HG02642 (cell line): ENCODE measurements around the gene IFI6.
"Not testable (repeated sequence)": the region's sequence is repeated elsewhere in the genome, so short reads cannot be mapped to it uniquely, and the experiment has no call there.

Experiments
- ATAC-seq: cut with Tn5 transposase; IDR thresholded peaks from one replicate; pipeline ENCODE4 v1.9.1; 2021; ENCODE audit warnings: mild to moderate bottlenecking; ENCODE audit not compliant: unreplicated experiment, poor library complexity

IFI6 gene, protein sequence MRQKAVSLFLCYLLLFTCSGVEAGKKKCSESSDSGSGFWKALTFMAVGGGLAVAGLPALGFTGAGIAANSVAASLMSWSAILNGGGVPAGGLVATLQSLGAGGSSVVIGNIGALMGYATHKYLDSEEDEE

DNA sequence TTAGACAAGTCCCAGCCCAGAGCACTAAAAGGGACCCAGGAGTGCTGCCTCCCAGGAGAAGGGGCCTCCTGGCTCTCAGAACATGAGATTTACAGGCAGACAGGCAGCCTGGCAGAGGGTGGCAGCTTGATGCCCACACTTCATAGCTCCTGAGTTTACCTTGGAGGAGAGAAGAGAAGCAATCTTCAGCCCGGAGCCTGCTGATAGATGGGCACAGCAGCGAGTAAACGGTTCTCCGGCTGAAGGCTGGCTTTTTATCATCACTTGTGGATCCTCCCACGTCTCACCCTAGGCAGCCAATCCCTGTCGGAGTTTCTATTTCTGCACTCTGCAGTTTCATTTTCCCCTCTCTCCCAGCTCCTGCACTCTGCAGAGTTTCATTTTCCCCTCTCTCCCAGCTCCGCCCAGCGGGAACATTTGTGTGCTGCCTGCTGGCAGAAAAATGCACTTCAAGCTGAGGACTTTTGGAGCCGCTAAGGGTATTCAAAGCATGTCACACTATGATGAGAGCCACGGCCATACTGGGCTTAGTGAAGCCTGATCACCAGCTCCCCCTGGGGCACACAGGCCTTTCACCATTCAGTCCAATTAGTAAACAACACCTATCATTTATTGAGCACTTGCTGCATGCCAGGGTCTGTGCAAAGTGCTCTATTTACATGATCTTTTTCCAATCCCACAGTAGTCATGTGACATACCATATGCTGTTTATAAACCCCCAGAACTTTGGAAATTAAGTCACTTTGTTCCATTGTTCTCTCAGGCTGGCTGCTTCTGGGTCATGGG, at the start of gene IFI6:
Gene IFI6, minus strand, starts transcription at position 229 of the 786 bp plus-strand sequence. CDS start 2,878 bp downstream, outside the sequence.
- peak; percentile 74 for ATAC-seq

DNA sequence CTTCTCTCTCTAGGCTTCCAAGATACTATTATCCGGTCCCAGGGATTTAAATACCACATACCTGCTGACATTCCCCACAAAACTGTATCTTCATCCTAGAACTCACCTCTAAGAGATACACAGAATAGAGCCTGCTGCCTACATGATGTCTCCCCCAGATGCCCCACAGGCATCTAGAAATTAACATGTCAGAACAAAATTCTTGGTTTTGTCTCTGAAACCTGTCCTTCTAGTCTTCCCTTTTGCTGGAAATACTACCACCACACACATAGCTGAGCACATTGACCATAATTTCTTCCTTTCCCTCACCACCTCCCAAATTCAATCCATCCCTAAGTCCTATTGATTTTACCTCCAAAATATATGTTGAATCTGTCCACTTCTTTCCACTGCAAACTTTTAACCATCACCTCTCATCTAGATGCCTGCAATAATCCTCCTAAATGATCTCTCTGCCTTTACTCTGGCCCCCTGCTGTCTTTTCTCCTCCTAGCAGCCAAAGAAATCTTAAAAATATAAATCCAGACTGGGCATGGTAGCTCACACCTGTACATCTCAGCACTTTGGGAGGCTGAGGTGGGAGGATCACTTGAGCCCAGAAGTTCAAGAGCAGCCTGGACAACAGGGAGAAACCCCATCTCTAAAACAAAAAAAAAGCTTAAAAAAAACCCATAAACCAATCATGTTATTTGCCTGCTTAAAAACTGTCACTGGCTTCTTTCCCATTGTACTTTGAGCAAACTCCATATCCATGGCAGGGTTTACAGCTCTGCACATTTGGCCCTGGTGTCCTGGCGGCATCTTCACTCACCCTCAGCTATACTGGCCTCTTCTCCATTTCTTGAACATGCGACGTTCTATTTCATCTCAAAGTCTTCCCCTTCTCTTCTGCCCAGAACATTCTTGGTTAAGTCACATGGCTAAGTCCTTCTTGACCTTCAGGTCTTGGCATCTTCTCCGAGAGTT, 47.6 kb upstream of the IFI6 start:
- no peak for ATAC-seq

DNA sequence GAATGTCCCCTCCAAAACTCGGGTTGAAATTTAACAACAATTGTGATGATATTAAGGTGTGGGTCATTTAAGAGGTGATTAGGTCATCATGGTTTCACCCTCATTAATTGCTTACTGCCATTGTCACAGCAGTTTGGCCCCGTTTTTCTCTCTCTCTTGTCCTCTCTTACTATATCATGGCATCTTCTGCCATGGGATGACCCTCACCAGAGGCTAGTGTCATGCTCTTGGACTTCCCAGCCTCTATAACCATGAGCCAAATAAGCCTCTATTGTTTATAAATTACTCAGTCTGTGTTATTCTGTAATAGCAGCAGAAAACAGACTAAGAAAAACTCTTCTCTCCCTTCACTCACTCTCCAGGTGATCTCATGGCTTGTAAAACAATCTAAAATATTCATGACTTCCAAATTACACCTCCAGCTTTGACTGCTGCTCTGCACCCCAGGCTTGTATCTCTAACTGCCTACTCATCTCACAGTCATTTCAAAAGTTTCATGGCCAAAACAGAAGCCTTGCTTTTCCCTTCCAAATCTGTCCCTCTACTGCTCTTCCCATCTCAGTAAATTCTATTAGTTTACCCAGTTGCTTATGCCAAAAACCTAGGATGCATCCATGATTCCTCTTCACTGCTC, 44.4 kb upstream of the IFI6 start:
- ATAC-seq = no peak

DNA sequence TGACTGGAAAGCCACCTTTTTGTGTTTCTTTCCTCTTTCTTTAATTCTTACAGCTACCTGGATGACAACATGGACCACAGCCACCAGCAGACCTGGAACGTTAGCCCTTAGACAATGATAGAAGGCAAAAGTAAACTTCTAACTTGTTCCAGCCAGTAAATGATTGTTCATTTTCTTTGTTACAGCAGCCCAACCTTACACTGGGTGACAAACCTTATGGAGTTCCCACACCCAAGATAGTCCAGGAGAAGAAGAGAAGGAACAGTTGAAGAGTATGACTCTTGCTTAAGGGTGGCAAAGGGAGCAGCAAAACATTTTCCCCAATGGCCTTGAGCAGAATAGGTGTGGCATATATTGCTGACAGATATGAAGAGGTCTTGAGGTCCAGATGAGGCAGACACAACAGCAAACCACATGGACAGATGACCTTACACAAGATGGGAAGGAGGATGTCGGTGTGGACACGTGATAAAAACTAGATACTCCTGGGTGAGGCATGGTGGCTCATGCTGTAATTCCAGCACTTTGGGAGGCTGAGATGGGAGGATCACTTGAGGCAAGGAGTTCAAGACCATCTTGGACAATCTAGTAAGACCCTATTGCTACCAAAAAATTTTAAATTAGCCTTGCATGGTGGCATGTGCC, 42.0 kb upstream of the IFI6 start:
- ATAC-seq = no peak

DNA sequence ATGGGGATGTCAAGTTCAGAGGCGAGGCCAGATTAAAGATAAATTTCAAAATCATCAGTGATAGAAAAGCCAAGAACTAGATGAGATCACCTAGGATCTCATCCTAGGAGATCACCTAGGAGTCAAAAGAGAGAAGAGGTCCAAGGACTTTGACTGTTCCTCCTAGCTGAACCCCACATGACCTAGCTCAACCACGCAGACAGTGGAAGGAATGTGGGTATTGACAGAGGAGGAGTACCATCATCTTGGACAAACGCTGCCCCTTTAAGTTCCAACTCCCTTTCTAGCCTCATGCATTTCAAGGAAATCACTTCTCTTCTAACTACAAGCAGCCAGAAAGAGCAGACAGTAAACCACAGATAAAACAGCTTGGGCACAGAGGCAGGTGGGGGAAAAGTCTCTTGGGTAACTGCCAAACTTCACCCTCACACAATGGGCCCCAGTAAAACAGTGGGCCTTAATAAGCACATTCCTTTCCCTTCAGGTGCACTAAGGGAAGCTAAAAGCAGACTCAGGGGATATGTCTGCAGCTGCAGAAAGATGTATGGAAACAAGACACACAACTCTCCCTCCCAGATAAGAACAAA, 41.2 kb upstream of the IFI6 start:
- ATAC-seq = no peak

DNA sequence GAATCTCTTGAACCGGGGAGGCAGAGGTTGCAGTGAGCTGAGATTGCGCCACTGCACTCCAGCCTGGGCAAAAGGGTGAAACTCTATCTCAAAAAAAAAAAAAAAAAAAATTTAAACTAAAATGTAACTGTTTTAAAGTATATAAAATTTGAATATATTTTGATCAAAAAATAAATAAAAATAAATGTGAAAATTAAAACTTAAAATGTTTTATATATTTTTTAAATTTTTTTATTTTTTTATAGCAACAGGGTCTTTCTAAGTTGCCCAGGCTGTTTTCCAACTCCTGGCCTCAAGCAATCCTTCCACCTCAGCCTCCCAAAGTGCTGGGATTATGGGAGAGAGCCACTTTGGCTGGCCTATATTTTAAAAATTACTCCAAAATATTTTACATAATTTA, 38.6 kb upstream of the IFI6 start:
- ATAC-seq = no peak

DNA sequence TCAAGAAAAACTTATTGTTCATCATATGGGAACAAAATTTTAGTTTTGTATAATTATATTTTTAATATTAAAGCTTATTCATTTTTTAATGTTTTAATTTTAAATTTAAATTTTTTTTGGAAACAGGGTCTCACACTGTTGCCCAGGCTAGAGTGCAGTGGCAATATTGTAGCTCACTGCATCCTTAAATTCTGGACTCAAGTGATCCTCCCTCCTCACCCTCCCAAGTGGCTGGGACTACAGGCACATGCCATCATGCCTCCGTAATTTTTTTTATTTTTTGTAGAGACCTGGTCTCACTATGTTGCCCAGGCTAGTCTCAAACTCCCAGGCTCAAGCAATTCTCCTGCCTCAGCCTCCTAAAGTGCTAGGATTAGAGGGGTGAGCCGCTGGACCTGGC, 33.6 kb upstream of the IFI6 start:
- no peak for ATAC-seq

DNA sequence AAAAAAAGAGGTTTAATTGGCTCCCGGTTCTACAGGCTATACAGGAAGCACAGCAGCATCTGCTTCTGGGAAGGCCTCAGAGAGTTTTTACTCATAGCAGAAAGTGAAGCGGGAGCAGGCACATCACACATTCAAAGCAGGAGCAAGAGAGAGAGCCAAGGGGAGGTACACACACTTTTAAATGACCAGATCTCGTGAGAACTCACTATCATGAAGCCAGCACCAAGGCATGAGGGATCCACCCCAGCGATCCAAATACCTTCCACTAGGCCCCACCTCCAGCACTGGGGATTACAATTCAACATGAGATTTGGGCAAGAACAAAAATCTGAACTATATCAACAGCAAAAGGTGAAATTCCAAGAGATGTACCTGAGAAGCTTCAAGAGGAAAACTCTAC, 33.0 kb upstream of the IFI6 start:
- ATAC-seq = no peak

DNA sequence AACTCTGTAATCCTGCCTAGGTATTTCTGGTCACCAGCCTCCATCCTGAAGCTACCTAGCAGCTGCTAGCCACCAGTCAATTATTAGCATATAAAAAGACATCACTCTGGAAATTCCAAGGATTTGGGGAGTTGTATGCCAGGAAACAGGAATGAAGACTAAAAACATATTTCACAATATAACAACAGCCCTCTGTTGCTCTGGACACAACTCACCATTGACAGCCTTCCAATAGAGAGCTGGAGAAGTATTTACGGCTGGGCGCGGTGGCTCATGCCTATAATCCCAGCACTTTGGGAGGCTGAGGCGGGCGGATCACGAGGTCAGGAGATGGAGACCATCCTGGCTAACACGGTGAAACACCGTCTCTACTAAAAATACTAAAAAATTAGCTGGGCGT, 24.8 kb upstream of the IFI6 start:
- not testable (repeated sequence) for ATAC-seq

DNA sequence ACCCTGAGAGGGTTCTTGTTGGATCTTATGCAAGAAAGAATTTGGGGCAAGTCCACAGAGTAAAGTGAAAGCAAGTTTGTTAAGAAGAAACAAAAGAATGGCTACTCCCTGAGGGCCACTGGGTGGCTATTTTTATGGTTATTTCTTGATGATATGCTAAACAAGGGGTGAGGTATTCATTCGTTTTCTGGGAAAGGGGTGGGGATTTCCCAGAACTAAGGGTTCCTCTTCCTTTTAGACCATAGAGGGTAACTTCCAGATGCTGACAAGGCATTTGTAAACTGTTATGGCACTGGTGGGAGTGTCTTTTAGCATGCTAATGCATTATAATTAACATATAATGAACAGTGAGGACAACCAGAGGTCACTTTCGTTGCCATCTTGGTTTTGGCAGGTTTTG, 18.2 kb upstream of the IFI6 start:
- no peak for ATAC-seq

DNA sequence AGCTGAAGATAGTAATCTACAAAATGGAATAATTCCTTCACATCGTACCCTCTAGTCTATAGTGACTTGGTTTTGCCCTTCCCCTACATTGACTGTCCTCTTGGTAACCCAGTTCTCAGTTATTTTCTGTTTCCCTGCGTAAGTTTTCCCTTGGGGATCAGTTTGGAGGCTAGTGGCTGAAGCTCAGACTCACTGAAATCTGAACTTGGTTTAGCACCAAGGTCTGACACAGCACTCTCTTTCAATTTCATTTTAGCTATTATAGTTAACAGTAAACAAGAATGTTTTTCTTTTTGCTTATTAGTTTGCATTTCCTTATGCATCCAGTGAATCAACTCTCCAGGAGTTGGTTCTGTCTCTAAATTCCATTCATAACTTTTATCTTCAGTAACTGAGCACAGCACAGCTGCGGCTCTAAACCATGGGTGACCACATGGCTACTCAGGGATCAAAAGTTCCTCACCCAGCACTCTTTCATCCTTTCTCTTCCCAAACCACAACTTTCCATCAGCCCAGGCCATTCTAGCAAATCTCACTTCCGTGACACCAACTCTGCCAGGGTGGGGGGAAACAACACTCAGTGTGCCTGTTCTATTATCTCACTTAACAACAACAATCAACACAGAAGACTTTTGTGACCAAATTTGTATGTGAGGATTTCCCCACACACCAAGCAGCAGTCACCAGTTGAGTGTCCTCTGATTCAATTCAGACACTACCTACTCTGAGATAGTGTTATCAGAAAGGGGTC, 17.6 kb upstream of the IFI6 start:
- peak; percentile 65 for ATAC-seq

DNA sequence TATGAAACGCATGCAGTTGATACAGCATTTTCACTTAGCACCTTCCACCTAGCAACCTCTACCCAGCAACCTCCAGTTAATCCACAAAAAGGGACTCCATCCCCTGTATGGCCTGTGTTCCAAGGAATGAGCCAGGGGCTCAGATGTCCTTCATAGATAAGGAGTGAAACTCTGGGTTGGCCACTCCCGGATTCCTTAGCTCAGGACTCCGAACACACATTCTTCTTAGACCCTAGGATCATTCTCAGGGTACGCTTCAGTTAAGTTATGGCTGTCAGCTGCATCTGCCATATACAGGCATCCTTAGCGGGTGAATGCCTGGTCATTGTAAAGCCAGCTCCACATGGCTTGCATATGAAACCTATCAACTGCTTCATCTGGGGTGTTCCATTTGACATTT, 15.9 kb upstream of the IFI6 start:
- no peak for ATAC-seq

DNA sequence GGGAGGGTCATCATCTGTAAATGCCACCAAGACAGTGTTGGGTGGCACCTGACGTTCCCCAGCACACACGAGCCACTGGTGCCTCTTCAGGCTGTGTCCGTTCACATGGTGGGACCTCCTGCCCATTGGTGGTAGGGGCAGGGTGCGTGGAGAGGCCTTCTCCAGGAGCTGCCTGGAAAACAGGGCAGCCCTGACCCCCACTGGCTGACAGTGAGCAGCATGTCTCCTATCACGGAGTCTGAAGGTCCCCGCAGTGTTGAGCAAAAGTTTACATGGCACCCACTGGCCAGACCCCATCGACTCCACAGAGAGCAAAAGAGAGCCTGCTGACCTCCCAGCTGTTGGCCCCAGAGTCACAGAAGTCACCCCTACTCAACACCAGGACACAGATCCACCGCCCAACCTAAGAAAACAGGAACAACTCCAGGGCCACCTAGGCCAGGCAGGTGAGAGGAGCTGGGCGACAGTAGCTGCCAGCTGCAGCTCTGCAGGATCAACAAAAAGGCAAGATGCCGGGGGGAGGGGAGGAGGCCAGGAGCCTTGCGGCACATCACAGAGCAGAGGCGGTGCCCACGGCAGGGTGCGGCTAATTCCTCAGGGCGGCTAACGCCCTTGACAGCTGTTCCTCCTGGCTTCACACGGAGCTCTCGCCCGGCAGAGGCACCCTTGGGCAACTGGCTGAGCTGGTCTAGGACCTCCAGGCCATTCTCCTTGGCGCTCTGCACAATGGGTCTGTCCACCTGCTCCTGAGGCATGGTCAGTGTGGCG, 14.4 kb upstream of the IFI6 start:
- no peak for ATAC-seq

DNA sequence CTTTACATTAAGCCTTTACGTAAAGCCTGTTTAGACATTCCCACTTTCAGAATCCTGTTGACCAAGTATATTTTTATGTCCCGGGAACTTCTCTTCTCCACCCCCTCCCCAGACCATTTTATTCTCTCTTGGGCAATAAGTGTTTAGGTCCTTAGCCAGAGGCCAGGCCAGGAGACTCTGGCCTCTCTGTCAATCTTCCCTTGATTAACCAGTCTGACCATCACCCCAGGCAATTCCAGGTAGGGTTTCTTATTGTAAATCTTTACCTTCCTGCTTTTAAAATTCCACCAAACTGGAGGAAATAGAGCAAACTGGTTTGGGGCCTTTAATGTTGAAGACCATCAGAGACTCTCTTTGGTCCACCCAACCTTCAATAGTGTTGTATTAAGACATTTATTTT, 12.2 kb upstream of the IFI6 start:
- ATAC-seq = no peak

DNA sequence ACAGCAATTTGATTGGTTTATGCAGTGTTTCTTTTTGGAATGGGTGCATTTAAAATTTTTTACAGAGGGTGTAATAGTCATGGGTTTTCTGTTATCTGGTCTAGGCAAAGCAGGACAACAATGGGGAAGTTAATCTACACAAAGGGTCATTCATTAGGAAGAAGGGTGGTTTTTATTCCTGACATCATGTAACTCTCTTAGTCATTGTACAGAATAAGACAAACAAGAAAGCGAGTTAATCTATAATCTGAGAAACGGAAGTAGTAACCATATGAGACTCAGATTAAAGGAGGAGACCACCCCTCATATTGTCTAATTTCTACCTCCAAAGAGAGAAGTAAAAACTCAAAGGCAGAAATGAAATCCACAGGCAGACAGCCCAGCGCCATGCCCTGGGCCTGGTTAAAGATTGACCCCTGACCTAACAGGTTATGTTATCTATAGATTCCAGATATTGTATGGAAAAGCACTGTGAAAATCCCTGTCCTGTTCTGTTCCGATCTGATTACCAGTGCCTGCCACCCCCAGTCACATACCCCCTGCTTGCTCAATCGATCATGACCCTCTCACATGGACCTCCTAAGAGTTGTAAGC, 10.5 kb upstream of the IFI6 start:
- ATAC-seq = no peak

DNA sequence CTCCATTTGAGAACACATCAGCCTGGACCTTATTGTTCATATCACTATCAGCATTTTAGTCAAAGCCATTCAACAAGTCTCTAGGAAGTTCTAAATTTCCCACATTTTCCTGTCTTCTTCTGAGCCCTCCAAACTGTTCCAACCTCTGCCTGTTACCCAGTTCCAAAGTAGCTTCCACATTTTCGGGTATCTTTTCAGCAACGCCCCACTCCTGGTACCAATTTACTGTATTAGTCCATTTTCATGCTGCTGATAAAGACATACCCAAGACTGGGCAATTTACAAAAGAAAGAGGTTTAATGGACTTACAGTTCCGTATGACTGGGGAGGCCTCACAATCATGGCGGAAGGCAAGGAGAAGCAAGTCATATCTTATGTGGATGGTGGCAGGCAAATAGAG, 9.6 kb upstream of the IFI6 start:
- not testable (repeated sequence) for ATAC-seq

DNA sequence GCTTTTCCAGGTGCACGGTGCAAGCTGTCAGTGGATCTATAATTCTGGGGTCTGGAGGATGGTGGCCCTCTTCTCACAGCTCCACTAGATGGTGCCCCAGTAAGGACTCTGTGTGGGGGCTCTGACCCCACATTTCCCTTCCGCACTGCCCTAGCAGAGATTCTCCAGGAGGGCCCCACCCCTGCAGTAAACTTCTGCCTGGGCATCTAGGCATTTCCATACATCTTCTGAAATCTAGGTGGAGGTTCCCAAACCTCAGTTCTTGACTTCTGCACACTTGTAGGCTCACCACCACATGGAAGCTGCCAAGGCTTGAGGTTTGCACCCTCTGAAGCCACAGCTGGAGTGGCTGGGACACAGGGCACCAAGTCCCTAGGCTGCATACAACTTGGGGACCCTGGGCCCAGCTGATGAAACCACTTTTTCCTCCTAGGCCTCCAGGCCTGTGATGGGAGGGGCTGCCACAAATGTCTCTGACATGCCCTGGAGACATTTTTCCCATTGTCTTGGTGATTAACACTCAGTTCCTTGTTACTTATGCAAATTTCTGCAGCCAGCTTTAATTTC, 8.3 kb upstream of the IFI6 start:
- ATAC-seq = not testable (repeated sequence)

DNA sequence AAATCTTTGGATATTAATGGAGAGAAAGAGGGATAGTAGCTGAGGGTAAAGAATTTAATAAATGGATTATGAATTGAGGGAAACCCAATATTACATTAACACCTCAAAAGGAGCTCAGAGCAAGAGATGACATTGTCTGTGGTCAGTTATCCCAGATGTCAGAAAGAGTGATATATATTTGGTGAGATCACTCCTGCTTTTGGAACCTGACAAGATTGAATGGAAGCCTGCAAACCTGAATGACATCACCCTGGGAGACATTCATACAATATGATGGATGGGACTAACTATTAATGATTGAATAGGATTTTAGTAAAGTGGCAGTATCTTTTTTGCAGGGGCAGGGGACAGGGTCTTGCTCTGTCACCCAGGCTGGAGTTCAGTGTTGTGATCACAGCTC, 6.8 kb upstream of the IFI6 start:
- no peak for ATAC-seq
